H1 (cell line): ENCODE measurements around the gene ZSCAN29.

ENCODE experiments used
- CEBPB ChIP-seq: IDR thresholded peaks from 2 replicates; pipeline ENCODE4 v1.6.1; 2012; ENCODE audit warnings: low read depth, low read length
- EZH2 ChIP-seq: fragments of 200-600 bp; sonication (generic); IDR thresholded peaks from 2 replicates; pipeline ENCODE4 v1.7.1; 2012; ENCODE audit warnings: low read depth, mild to moderate bottlenecking, moderate library complexity, low read length, inconsistent platforms; ENCODE audit not compliant: severe bottlenecking
- RAD21 ChIP-seq, 2 experiments: IDR thresholded peaks in 1 of 2; conservative IDR thresholded peaks in 1 of 2; 2 replicates each; pipeline ENCODE4 v1.6.1; 2011; ENCODE audit warnings: low read depth in 2 of 2, low read length in 2 of 2, improper control_type of control experiment in 1 of 2, inconsistent platforms in 1 of 2, mild to moderate bottlenecking in 1 of 2, moderate library complexity in 1 of 2
- RFX5 ChIP-seq: IDR thresholded peaks from 2 replicates; pipeline ENCODE4 v1.6.1; 2011; ENCODE audit warnings: low read depth, low read length, improper control_type of control experiment, borderline replicate concordance
- RNF2 ChIP-seq: fragments of 200-900, 300-1000 bp; sonication (generic); IDR thresholded peaks from 2 replicates; pipeline ENCODE4 v1.7.1; 2016; ENCODE audit warnings: borderline replicate concordance, low read depth, mild to moderate bottlenecking, antibody characterized with exemption, low read length; ENCODE audit not compliant: poor library complexity, severe bottlenecking; ENCODE audit errors: missing control alignments
- SIN3A ChIP-seq, 2 experiments: IDR thresholded peaks in 1 of 2; conservative IDR thresholded peaks in 1 of 2; 2 replicates each; pipeline ENCODE4 v1.6.1; 2011 to 2012; ENCODE audit warnings: low read length in 2 of 2, improper control_type of control experiment in 1 of 2, low read depth in 1 of 2, mild to moderate bottlenecking in 1 of 2
- SP1 ChIP-seq: IDR thresholded peaks from 2 replicates; pipeline ENCODE4 v1.6.1; 2011; ENCODE audit warnings: low read depth, low read length
- YY1 ChIP-seq: IDR thresholded peaks from 2 replicates; pipeline ENCODE4 v1.6.1; 2011; ENCODE audit warnings: low read depth, mild to moderate bottlenecking, low read length
- ZNF274 ChIP-seq: IDR thresholded peaks from 2 replicates; pipeline ENCODE4 v1.7.0; 2012; ENCODE audit warnings: low read length, borderline replicate concordance; ENCODE audit errors: extremely low read depth
- TF ChIP-seq, protein P1 (sequence below): IDR thresholded peaks from 2 replicates; pipeline ENCODE4 v1.6.1; 2012; ENCODE audit warnings: inconsistent platforms

DNA sequence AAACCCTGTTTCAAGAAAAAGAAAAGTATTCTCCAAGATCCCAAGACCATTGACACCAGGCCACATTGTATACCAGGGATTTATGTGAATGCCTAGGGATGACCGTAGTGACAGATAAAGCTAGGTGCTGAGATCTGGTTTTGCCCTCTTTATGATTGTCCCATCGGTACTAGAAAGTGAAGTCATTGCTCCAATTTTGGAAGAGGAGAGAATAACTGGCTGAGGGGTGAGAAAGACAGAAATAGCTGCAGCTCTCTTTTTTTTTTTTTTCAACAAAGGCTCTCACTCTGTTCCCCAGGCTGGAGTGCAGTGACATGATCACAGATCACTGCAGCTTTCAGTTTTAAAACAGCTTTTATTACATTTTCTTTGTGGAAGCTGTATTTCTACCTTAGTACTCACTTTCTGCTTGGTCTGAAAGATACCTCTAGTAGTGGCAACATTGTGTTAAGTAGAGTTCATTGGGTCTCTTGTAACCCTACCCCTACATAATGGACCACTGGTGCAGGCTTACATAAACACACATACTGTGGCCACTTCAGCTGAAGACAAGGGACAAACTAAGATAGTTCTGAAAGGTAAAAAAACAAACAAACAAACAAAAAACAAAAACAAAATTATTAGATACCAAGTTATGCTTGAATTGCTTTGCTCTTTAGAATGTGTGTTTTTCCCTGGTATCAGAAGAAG, 18.0 kb downstream of the ZSCAN29 start:
- TF ChIP-seq EZH2 (no peak), RAD21 (IDR thresholded peaks at IDR 0.05 in 1 of 2, conservative IDR thresholded peaks at IDR 0.05 in 1 of 2; ENCODE audit: low read depth in 2 of 2, low read length in 2 of 2) (no peak), CEBPB (no peak), SIN3A (conservative IDR thresholded peaks at IDR 0.05 in 1 of 2, IDR thresholded peaks at IDR 0.05 in 1 of 2; ENCODE audit: low read depth in 1 of 2, low read length in 2 of 2) (no peak), RFX5 (no peak), ZNF274 (no peak), YY1 (no peak), SP1 (no peak), RNF2 (no peak)
- TF ChIP-seq, protein P1, sequence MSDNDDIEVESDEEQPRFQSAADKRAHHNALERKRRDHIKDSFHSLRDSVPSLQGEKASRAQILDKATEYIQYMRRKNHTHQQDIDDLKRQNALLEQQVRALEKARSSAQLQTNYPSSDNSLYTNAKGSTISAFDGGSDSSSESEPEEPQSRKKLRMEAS: no peak
